ENCODE results near the gene FTCD. TPM values are rescaled to one million over a fixed set of nuclear protein-coding genes. Genes with fewer than 3 reads are reported as not detected.
A peak's percentile ranks its signal among the peaks of the same experiment; 100 is the strongest.
"Not testable (repeated sequence)": the region's sequence is repeated elsewhere in the genome, so short reads cannot be mapped to it uniquely, and the experiment has no call there.

The FTCD gene
- total RNA-seq, 1 donor from 2014 or later = 0.85 TPM

DNA sequence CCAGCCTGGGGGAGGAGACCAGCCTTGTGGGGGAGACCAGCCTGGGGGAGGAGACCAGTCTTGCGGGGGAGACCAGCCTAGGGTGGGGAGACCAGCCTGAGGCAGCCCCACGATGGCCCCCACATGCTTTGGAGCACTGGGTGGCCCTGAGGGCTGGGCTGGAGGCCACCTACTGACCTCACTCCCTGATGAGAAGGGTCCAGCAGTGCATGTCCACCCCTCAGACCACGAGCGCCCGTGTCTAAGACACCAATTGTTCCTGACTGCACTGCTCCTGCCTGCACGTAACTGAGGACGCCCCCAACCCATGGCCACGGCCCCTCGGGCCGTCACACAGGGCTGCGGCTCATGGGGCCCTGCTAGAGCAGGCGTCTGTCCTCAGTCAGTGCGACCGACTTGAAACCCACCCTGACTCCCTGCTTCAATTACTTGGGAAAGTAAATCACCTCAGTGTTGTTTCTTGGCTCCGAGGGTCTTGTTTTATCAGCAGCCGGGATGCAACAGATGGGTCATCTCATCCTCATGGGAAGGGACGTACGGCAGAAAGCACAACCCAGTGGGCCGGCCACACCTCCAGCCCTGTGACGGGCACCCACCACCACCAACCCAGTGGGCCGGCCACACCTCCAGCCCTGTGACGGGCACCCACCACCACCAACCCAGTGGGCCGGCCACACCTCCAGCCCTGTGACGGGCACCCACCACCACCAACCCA, 28.7 kb upstream of the FTCD start, which contains the start of gene SPATC1L:
Gene SPATC1L (minus strand): TSS at position 550 of the 715 bp plus-strand sequence. CDS start 1,643 bp downstream, outside the sequence.
- TF ChIP-seq, protein P1, sequence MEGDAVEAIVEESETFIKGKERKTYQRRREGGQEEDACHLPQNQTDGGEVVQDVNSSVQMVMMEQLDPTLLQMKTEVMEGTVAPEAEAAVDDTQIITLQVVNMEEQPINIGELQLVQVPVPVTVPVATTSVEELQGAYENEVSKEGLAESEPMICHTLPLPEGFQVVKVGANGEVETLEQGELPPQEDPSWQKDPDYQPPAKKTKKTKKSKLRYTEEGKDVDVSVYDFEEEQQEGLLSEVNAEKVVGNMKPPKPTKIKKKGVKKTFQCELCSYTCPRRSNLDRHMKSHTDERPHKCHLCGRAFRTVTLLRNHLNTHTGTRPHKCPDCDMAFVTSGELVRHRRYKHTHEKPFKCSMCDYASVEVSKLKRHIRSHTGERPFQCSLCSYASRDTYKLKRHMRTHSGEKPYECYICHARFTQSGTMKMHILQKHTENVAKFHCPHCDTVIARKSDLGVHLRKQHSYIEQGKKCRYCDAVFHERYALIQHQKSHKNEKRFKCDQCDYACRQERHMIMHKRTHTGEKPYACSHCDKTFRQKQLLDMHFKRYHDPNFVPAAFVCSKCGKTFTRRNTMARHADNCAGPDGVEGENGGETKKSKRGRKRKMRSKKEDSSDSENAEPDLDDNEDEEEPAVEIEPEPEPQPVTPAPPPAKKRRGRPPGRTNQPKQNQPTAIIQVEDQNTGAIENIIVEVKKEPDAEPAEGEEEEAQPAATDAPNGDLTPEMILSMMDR (IDR thresholded peaks at IDR 0.05) = no peak
- H3K9me3 ChIP-seq = no peaks in the 10 kb centered on the region
- H3K36me3 ChIP-seq = peaks cover 0 to 8% of the 10 kb centered on the region in 2 donors
- H3K27ac ChIP-seq = peak within 1 kb of the TSS; percentile 40 to 85
- DNase-seq (ENCODE audit: low spot score in 2 of 2) = peak in 1 of 2 donors; percentile 69
- intact Hi-C loops (cut with DNase I) = no loop called here
- H3K27me3 ChIP-seq = no peaks in the 10 kb centered on the region
- H3K4me3 ChIP-seq = peak within 1 kb of the TSS; percentile 42 to 84
- peaks cover 0 to 2% of the 10 kb centered on the region in 2 donors for H3K4me1 ChIP-seq

DNA sequence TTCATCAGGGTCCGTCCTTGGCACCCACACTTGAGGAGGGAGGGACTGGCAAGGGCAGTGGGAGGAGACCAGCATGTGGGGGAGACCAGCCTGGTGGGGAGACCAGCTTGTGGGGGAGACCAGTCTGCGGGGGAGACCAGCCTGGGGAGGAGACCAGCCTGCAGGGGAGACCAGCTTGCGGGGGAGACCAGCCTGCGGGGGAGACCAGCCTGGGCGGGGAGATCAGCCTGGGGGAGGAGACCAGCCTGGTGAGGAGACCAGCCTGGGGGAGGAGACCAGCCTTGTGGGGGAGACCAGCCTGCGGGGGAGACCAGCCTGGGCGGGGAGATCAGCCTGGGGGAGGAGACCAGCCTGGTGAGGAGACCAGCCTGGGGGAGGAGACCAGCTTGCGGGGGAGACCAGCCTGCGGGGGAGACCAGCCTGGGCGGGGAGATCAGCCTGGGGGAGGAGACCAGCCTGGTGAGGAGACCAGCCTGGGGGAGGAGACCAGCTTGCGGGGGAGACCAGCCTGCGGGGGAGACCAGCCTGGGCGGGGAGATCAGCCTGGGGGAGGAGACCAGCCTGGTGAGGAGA, 28.0 kb upstream of the FTCD start:
- intact Hi-C loops (cut with DNase I); H3K4me1 ChIP-seq; H3K36me3 ChIP-seq; H3K9me3 ChIP-seq; H3K27ac ChIP-seq; DNase-seq (ENCODE audit: low spot score in 2 of 2); H3K27me3 ChIP-seq: not testable (repeated sequence)
- peak overlapping the region in 1 of 2 donors; percentile 77 for H3K4me3 ChIP-seq

DNA sequence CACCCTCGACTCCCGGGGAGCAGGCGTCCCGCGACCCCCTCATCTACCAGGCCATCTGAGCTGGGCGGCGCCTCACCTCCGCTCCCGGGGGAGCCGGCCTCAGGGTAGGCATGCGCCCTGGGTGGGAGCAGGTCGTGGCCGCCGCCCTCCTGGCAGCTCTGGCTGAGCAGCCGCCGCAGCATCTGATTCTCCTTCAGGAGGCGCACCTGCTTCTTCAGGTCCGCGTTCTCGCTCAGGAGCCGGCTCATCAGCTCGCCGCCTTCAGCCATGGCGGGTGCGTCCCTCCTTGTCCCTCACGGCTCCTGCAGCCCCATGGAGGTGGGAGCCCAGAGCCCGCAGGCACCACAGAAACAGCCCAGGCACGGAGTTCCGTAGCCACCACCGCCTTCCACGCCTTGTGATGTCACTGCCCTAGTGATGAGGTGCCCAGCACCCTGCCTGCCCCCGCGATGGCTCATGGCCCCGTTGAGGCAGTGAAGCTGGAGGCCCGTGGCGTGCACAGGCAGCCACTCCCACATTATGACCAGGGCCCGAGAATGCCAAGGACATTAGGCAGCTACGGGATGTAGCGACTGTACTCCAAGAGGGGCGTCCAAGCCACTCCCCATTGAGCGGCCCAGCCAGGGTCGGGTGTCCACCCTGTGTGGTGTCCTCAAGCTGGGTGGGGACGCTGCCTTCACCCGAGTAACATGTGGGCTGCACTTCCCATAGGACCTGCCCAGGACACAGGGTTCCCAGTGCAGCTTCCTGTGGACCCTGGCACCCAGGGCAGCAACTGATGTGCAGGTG, 27.4 kb upstream of the FTCD start:
- DNase-seq (ENCODE audit: low spot score in 2 of 2) = peak in 1 of 2 donors; percentile 65
- intact Hi-C loops (cut with DNase I) = no loop called here
- TF ChIP-seq, protein P1 (IDR thresholded peaks at IDR 0.05) = no peak
- no peaks in the 10 kb centered on the region for H3K27me3 ChIP-seq
- no peaks in the 10 kb centered on the region for H3K4me1 ChIP-seq
- H3K36me3 ChIP-seq = no peaks in the 10 kb centered on the region
- no peaks in the 10 kb centered on the region for H3K9me3 ChIP-seq
- H3K27ac ChIP-seq = no peak overlapping the region
- no peak overlapping the region for H3K4me3 ChIP-seq

DNA sequence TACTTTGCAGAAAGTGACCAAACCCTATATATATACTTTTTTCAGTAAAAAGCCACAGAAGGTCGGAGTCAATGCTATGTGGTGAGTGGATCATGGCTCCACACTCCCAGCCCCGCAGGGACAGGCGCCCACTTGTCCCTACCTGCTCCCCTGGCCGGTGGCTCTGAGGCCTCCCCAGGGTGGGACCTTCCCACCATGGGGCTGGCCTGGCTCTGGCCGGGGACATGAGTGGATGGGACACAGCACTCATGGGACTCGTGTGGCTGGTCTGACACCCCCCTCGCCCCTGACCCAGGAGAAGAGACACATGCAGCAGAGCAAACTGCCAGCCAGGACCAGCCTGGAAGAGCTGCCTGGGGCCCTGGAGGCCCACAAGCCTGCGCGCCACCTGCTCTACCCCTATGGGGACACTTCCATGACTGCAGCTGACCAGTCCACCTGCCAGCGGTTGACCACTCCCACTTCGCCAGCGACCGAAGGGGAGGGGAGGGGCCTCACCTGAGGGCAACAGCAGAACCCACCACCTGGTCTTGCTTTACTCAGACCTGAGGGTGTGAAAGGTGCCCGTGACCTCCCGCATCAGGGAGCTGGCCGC, 26.7 kb upstream of the FTCD start:
- intact Hi-C loops (cut with DNase I) = no loop called here
- no peak overlapping the region for H3K4me3 ChIP-seq
- DNase-seq (ENCODE audit: low spot score in 2 of 2) = peak in 1 of 2 donors; percentile 62

DNA sequence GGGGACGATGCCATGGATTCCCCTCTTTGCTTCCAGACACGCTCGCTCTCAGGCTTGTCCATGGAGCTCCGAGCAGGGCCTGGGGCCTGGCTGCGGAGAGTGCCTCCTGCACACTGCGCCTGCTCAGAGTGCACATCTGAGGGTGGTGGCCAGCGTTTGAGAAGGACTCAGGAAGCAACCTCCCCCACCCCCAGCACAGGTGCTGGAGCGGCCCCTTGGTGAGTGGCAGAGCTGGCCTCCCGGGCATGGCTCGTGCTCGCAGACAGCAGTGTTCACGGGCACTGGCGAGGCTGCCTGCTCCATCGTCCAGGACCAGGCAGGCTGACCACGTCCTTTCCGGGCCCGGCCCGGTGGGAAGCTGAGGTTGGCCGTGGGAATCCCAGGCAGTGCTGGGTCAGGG, 26.1 kb upstream of the FTCD start:
- intact Hi-C loops (cut with DNase I) = no loop called here
- DNase-seq (ENCODE audit: low spot score in 2 of 2) = no peak
- TF ChIP-seq, protein P1 (IDR thresholded peaks at IDR 0.05) = no peak

More for the DNA sequence above, 26.7 kb upstream of the FTCD start:
- Histone ChIP-seq H3K27me3 (no peaks in the 10 kb centered on the region), H3K4me1 (no peaks in the 10 kb centered on the region), H3K9me3 (no peaks in the 10 kb centered on the region), H3K27ac (no peak overlapping the region), H3K36me3 (no peaks in the 10 kb centered on the region)
- TF ChIP-seq, protein P1 (IDR thresholded peaks at IDR 0.05) = no peak

More for the DNA sequence above, 26.1 kb upstream of the FTCD start:
- H3K27me3 ChIP-seq = no peaks in the 10 kb centered on the region
- no peaks in the 10 kb centered on the region for H3K9me3 ChIP-seq
- no peak overlapping the region for H3K4me3 ChIP-seq
- H3K36me3 ChIP-seq = no peaks in the 10 kb centered on the region
- no peaks in the 10 kb centered on the region for H3K4me1 ChIP-seq
- H3K27ac ChIP-seq = no peak overlapping the region
